AG04449 (cell line): ENCODE measurements around the gene MAGI1.

ENCODE experiments used
- CTCF ChIA-PET: fragments of 350-600 bp; formaldehyde crosslinking; extraction: SDS; loops from one replicate; lab custom pipeline; 2021; ENCODE audit warnings: antibody characterized with exemption; lab: Yijun Ruan, JAX
- POLR2A ChIA-PET: fragments of 400-600, 350-600 bp; formaldehyde crosslinking; extraction: SDS; loops from one replicate; lab custom pipeline; 2020; ENCODE audit warnings: antibody characterized with exemption, inconsistent platforms; lab: Yijun Ruan, JAX
- DNase-seq: peaks from one replicate; pipeline ENCODE4 v3.0.0-alpha.2; 2010; ENCODE audit warnings: low read depth, low spot score
- H3K4me3 ChIP-seq: 2 replicates; pipeline ENCODE4 v1.5.1; 2011; ENCODE audit warnings: low read depth, mild to moderate bottlenecking, control low read depth, low read length
- CTCF ChIP-seq: IDR thresholded peaks from one replicate; pipeline ENCODE4 v1.5.1; 2011; ENCODE audit warnings: mild to moderate bottlenecking, moderate library complexity, low read length, control low read depth, inconsistent platforms; ENCODE audit not compliant: insufficient read depth; ENCODE audit errors: missing control alignments

MAGI1 gene

GRCh38 chr3:66038726-66039589 is at the start of gene MAGI1:
Gene MAGI1, minus strand, starts transcription at chr3:66038918. Its CDS starts 610 bp downstream, at chr3:66038308.
- CTCF ChIA-PET = interaction anchor here (1.2 to 3.0 kb wide), 3 partner anchors 9 to 98 kb away, joined by 4 to 15 read pairs (median 10); no protein-coding TSS in a partner anchor
- POLR2A ChIA-PET = interaction anchor here (0.7 kb wide), 1 partner anchor 75 kb away, joined by 3 read pairs; no protein-coding TSS in a partner anchor
- peak within 1 kb of the TSS; percentile 98 for H3K4me3 ChIP-seq
- TF ChIP-seq CTCF = no peak
- no peak for DNase-seq

GRCh38 chr3:66083784-66084213 is 45.1 kb upstream of the MAGI1 start:
- ChIA-PET CTCF (no interaction called here), POLR2A (no interaction called here)
- TF ChIP-seq CTCF = no peak
- no peak for DNase-seq
- H3K4me3 ChIP-seq = no peak overlapping the region

- no peak for DNase-seq
- CTCF ChIA-PET = no interaction called here
- TF ChIP-seq CTCF = no peak
- H3K4me3 ChIP-seq = no peak overlapping the region
- POLR2A ChIA-PET = no interaction called here
Observed at GRCh38 chr3:66083096-66083678, 44.5 kb upstream of the MAGI1 start.

- TF ChIP-seq CTCF = no peak
- CTCF ChIA-PET = no interaction called here
- no peak overlapping the region for H3K4me3 ChIP-seq
- no peak for DNase-seq
- POLR2A ChIA-PET = no interaction called here
Observed at GRCh38 chr3:66082679-66083078, 44.0 kb upstream of the MAGI1 start.

GRCh38 chr3:66080167-66080566 is 41.4 kb upstream of the MAGI1 start:
- ChIA-PET CTCF (no interaction called here), POLR2A (no interaction called here)
- no peak for TF ChIP-seq CTCF
- DNase-seq = no peak
- no peak overlapping the region for H3K4me3 ChIP-seq

GRCh38 chr3:66077973-66078372 is 39.3 kb upstream of the MAGI1 start:
- ChIA-PET CTCF (interaction anchor here (0.5 to 1.3 kb wide), 2 partner anchors 13 to 1075 kb away, joined by 3 read pairs; no protein-coding TSS in a partner anchor), POLR2A (no interaction called here)
- no peak for TF ChIP-seq CTCF
- H3K4me3 ChIP-seq = no peak overlapping the region
- no peak for DNase-seq
